GM19239 (cell line): ENCODE measurements around the gene RHOBTB3.
A peak's percentile ranks its signal among the peaks of the same experiment; 100 is the strongest.

Experiments
- DNase-seq: peaks from one replicate; pipeline ENCODE4 v3.0.0; 2011; ENCODE audit warnings: low spot score; ENCODE audit not compliant: insufficient read length
- FAIRE-seq: peaks from 2 replicates; lab custom pipeline; 2011; peaks lifted over from hg19 to GRCh38; lab: Jason Lieb, UNC

The RHOBTB3 gene

DNA sequence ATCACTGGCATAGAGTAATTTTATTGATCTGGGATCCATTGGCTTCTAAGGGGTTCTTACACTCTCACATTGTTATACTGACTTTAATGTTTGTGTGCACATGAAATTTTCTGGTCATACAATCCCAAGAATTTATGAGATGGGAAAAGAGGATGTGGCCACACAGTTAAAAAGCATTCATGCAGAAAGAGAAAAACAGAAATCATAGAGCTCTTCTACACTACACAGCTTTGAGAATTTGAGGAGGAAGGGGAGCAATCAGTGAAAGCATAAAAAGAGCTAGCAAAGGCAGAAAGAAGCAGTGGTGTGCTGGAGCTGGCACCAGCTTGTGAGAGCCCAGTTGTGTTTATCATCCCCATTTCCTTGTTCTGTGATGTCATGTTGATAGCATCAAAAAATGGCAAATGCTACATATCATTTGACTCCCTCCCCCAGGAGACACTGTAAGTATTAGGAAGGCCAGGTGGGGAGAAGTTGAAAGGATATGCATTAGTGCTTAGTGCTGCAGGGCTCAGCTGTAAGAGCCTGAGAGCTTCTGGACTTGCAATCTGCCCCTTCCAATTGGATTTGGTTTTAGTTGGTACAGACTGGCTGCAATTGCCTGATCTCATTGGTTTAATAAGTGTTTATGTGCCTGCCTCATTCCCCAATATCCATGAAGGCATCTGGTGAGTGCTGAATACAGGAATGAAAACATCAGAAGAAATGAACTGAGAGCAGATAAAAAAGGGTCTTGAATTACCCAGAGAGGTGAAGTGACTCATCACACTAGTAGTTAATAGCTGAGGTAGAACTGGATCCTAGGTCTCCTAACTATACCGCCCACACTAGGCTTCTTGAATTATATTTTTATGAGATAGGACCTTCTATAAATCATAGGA is 30.9 kb downstream of the RHOBTB3 start:
- DNase-seq (no peak), FAIRE-seq (peak; percentile 93)

DNA sequence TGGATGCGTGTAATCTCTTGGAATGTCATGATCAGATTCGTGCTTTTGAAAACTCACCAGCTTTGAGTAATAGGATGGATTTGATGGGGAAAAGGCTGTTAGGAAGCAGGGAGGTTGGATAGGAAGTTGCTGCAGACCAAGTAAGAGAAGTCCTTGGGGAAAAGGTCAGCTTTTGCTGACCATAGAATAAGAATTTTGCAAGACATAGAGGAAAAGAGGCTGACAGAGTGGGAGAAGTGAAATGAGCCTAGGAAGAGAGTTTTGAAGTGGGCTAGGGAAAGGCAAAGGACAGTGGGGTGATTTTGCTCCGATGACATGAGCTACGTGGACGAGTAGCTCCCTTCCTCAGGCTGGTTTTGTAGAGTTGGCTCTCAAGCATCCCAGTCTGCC is 31.5 kb downstream of the RHOBTB3 start:
- no peak for FAIRE-seq

DNA sequence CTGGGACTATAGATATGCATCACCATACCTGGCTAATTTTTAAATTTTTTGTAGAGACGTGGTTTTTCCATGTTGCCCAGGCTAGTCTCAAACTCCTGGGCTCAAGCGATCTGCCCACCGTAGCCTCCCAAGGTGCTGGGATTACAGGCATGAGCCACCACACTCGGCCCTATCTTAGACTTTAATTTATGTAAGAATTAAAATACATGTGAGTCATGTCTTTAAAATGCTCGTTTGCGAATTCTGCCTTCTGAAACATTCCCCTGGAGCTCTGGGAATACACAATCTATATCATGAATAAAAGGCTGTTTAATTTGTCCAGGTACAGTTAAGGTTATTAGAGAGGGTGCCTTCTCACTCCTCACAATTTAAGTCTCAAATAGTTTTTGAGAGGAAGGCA is 32.8 kb downstream of the RHOBTB3 start:
- FAIRE-seq: no peak

More for the DNA sequence above, 31.5 kb downstream of the RHOBTB3 start:
- DNase-seq: no peak

DNA sequence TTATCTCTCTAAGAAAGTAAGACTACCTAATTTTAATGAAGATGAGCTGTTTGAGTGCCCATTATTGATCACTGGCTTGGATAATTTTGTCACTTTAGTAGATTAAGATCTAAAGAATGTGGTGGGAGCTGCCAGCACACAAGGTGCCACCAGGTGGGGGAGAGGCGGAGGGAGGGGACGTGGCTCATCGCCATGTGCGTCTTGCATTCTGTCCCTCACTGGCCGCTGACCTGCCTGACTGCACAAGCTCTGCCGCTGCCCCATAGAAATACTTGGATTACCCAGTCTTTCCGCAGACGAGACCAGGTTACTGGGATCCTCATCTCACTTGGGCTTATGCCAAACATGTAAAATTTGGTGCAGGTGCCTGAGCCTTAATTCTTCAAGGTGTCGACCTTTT is 37.6 kb downstream of the RHOBTB3 start:
- no peak for DNase-seq
- FAIRE-seq: no peak

More for the DNA sequence above, 32.8 kb downstream of the RHOBTB3 start:
- DNase-seq: no peak

DNA sequence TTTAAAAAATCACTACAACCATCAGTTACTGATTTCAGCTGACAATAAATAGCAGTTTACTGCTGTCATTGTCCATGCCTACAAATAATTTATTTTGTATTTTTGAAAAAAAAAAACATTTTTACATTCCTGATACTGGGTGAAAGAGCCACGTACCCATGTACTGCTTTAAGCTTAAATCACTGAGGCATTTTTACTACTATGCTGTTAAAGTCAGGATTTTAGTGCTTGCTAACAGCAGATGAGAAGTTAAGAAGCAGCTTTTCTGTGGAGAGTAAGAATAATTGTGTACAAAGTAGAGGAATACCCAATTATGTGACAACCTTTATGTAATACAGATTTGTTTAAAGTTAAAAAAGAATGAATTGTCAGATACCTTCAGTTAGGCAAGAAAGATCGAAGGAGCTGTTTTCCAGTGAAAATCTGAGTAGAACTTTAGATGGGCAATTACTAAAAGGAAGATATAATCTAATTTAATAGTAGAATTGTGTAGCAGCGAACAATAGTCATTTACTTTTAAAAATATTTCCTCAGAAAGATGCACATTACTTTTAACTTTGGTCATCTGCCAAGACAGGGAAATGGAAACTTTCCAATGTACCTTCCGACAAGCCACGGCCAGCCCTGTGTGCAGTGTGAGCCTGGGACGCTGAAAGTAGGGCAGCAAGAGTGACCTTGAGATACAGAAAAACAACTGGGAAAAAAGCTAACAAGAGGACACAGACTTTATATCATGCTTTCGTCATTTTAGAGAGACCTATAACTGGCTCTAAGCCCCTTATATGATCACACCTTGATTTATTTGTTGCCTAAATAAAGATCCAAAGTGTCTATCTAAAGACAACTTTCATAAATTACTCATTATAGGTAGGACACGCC is 39.9 kb downstream of the RHOBTB3 start:
- DNase-seq: no peak
- no peak for FAIRE-seq

DNA sequence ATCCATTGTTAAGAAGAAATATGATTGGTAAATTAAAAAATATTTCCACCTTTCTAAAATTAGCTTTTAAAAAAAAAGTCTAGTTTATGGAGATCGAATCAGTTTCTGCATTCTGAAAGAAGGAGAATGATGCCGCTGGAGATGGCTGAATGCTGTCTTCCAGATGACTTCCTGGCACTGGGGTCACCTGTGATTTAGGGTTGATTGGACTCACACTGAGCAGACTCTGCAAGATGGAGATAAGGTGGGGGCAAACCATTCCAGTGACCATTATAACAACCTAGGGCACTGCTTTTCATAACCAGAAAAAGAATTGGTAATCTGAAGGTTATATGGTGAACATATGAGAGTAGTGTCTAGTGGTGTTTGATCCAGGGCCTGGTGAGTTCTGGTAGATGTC is 40.8 kb downstream of the RHOBTB3 start:
- FAIRE-seq (no peak), DNase-seq (no peak)

DNA sequence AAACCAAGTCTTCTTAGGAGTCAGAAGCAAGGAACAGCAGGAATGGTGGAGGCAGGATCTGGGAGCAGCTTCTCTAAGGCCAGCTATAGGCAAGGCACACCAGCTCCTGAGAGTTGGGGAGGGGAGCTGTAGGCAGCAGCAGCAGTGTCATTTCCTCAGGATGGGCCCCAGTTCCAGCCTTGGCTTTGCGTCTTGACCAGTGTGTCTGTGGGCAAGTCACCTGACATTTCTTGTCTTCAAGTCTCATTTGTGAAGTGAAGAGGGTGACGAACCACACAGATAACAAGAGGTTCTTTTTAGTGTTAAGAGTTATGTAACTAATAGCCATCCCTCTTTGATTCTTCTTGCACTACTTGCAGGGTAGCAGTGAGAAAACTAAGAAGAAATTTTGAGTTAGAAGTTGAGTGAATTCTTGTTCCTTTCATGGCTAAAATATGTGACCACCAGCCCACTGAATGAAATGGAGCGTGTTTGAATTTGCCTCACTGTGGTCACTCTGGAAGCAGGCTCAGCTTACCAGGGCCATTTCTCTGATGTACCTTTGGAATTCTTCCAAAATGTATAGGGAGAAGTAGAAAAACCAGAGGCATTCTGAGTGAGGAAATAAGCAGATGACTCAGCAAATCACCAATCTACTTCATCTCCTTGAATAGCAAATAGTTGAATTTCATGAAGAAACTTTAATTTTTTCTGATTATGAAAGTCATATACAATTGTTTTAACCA is 42.4 kb downstream of the RHOBTB3 start:
- FAIRE-seq (no peak), DNase-seq (no peak)

DNA sequence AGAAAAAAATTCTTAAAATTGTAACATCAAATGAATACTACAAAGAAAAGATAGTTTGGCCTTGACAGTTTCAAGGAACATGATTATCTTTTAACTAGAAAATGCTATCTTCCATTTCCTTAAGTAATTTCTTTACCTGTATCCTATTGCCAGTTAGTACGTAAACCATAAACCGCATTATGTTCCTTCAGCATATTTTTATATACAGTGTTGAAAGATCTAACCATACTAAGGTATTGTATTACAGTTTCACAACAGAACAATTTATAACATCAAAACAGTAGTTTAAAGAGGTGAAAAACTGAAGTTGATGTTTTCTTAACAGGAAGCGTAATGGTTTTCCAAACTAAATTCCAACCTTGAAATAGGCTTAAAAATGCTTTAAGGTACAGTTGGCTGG is 46.3 kb downstream of the RHOBTB3 start:
- FAIRE-seq: no peak
- DNase-seq: no peak

DNA sequence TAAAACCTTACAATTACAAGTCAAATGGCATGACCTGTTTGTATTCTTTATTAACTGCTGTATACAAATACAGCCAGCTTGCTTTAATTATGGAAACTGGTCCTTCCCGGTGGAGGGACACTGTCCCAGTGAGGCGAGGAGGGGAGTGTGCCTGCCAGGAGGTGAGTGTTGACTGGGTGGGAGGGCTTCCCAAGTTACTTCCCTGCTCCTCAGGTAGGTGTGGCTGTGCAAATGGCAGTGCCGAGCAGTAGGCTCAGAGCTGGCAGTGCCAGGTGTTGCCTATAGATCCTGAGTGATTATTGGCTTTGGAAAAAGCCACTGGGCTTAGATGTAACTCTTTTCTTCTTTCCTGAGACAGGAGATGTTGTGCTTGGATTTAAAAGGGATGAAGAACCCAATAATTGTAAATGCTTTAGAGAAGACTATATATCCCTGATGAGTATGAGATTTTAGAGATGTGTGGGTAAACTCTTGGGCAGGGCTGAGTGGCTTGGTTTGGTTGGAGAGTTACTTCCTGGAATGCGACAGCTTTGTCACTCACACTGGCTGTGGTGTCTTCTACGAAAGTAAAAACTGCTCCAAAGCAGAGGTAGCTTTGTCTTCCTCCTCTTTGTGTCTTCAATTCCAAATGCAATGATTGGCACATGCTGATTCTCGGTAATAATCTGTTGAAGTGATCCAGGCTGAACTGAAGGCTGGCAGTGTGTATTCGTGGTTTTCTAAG is 47.7 kb downstream of the RHOBTB3 start:
- FAIRE-seq (no peak), DNase-seq (no peak)

DNA sequence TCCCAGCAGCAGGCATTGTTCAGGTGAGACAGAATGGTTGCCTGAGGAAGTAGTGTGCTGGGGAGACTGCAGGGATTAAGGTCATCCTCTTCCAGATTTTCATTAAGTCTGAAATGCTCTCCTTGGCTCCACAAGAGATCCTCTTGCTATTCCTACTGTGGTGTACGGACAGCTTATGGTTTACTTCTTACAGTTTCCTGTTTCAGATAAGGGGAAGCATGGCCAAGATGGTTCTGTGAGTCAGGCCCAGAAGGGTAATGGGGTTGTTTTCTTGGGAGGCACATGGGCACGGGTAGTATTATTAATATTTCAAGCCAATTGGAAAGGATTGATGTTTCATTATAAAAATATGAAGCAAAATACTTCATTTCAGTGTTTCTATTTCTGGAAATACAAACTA is 48.5 kb downstream of the RHOBTB3 start:
- DNase-seq (no peak), FAIRE-seq (no peak)

DNA sequence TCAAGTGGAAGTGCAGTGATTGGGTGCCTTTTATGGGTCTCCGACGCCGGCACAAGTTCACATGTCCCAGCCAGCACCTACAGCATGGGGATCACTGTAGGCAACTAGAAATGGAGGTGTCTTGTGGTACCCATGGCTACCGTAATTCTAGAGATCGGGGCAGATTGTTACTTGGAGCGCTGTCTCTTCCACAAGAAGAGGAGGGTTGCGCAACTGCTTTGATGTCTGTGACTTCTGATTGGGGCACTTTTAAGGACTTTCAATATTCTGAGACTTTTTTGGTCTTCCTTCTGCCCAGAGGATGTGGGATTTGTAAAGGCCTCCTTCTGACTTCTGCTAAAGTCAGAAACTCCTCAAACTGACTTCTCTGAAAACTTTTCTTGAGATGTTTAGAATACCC is 49.5 kb downstream of the RHOBTB3 start:
- FAIRE-seq (no peak), DNase-seq (no peak)

DNA sequence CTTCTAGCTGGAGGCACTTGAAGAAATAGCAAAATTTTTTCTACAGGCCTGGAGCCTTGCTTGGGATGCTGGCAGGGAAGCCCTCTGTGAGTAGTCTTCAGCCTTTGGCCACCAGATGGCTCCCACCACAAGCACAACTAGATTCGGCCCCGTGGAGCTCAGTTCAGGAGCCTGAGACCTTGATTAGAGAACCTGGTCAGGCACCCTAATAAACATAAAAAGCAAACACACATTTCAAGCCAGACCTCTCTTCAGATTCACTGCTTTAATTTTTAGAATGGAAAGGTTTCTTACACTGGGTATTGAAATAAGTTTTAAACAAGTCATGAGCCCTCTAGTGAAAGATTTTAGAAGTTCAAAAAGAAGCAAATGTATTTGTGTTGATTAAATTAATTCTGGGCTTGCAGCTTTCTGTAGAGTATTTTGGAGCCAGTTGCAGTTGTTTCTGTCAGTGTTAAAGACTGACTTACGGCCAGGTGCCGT is 50.0 kb downstream of the RHOBTB3 start:
- DNase-seq (peak; percentile 46), FAIRE-seq (peak; percentile 83)

DNA sequence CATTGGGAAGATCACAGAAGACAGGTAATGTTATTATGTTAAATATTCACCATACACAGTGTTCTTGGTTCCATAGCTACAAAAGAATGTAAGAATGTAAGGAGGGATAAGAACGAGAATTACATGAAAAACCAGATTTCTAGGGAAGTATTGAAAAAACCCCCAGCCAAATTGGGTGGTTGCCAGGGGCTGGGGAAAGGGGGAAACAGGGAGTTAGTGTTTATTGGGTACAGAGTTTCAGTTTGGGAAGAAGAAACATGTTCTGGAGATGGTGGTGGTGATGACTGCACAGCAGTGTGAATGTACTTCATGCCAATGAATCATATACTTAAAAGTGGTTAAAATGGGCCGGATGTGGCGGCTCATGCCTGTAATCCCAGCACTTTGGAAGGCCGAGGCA is 51.0 kb downstream of the RHOBTB3 start:
- no peak for DNase-seq
- FAIRE-seq: no peak

DNA sequence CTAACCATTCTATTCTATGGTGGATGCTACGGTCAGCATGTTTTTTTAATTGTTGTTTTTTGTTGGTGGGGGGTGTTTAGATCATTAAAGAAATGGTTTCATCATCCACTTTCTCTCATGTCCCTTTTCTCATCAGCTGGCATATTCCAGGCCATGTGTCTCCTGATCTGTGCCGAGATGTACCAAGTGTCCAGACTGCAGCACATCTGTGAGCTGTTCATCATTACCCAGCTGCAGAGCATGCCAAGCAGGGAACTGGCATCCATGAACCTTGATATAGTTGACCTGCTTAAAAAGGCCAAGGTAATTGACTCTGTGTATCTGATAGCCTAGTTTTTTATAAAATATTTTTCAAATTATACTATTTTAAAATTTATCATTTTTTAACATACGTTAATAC is 52.5 kb downstream of the RHOBTB3 start:
- no peak for DNase-seq
- FAIRE-seq: no peak

DNA sequence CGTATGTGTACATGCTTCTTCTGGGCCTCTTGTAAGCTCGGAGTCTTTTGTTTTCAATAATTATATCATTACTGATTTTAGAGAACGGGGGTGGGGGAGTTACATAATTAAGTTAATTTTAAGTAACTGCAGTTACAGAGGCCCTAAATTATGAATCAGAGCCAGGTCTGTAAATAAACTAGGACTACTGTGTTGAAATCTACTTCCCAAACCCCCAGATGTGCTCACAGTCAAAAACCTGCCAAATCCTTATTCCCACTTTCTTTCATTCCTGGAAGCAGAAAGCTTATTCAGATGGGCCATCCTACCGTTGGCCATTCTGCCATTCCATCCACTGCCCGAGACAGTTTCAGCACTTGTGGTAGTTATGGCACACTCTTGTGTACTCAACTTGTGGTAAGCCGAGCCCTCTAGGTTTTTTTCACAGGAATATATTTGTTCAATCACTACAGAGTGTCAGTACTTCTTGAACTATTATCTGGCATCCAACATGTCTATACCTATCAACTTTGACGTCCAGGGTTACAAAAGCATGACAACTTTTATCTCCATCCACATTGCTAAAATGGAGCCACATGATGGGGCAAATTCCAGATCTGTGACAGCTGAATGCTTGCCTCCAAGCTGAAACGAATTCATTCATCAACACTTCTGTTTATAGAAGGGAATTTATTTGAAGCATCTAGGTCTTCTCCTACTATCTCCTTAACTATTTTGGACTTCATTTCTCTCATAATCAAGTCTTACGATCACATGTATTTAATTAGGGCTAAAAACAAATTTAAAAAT is 53.6 kb downstream of the RHOBTB3 start:
- DNase-seq: no peak
- no peak for FAIRE-seq

DNA sequence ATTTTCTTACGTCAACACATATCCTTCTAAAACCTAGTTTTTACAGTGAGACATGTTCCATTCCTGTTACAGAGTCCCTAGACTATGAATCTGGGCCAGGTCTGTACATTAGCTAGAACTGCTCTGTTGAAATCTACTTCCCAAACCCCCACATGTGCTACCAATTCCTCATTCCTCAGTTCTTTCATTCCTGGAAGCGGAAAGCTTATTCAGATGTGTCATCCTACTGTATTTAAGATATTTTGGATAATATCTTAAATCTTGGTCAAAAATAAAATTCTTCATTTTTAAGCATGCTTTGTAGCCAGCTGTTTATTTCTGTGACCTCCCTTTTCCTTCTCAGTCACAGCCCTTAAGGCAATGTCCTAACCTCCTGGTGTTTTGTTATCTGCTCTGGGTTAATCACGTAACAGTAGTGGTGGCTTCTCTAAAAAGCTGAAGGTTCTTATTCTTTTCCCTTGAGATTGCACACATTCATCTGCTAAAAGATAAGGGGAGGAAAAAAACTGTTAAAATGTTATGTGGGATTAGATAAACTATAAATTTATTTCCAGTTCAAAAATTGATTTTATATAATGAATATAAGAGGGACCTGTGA is 55.8 kb downstream of the RHOBTB3 start:
- DNase-seq (no peak), FAIRE-seq (no peak)

DNA sequence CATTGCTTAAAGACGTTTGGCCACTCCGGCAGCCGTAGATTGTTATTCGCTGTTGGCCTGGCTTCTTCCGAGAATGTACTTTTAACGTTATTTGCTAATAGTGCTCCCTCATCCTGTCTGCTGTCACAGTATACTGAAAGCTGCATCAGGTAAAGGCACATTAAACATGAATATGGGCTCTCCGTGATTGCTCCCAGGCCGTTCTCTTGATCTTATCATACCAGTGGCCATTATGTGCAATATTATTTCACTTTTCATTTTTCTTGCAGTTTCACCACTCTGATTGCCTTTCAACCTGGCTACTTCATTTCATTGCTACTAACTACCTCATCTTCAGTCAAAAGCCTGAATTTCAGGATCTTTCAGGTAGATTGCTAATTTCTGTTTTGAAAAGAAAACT is 57.4 kb downstream of the RHOBTB3 start:
- no peak for DNase-seq
- FAIRE-seq: no peak

DNA sequence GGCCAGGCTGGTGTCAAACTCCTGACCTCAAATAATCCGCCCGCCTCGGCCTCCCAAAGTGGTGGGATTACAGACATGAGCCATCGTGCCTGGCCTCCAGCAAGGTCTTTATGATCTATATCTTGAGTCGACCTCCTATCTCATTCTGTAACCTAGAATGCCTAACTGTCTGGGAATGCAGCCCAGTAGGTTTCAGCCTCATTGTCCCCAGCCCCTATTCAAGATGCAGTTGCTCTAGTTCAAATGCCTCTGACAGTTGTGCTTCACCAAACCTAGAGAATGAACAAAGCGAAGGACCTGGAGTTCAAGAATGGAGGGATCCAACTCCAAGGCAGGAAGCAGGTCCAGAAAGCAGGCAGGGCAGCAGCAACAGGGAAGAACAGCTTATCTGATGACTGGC is 60.6 kb downstream of the RHOBTB3 start:
- FAIRE-seq (no peak), DNase-seq (no peak)

DNA sequence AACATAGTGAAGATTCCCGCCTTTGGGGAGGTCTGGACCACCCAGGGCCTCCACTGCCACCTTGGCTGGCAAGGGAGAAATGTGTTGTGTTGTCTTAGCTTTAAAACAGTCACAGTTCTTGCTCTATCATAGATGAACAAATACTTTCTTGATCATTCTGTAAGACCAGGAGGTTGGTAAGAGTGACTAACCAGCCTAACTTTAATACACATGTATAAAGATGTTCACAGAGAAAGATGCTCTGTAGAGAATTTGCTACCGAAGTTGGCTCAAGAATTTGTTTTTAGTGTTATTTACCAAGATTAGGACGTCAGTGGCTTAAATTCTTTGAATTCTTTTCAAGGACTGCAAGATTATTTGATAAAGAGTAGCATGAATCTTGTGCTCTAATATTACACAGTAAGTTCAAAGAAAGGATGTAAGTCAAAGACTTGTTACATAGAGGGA is 63.0 kb downstream of the RHOBTB3 start:
- DNase-seq: no peak
- FAIRE-seq: no peak
